ENCODE results near the gene KLHL22. TPM values are rescaled to one million over a fixed set of nuclear protein-coding genes. Genes with fewer than 3 reads are reported as not detected.

Gene KLHL22
- polyA plus RNA-seq, 4 donors: 29.4 to 33.1 (median 32.6) TPM

Other genes with a start within 250 kb of the KLHL22 start
- 1 to 10 TPM; 5.0 to 9.0 (median 6.1) TPM for gene RTN4R, start 227.5 kb downstream of the KLHL22 start, polyA plus RNA-seq (ENCODE audit: insufficient read length in 4 of 4)
- 10 to 100 TPM; 45.1 to 68.0 (median 52.9) TPM for gene DGCR6L, start 175.7 kb downstream of the KLHL22 start, polyA plus RNA-seq (ENCODE audit: insufficient read length in 4 of 4)
- gene ZNF74, start 101.6 kb downstream of the KLHL22 start, polyA plus RNA-seq (ENCODE audit: insufficient read length in 4 of 4): 10 to 100 TPM; 15.0 to 20.4 (median 15.9) TPM
- gene SCARF2, start 58.0 kb downstream of the KLHL22 start, polyA plus RNA-seq (ENCODE audit: insufficient read length in 4 of 4): 10 to 100 TPM; 16.3 to 25.5 (median 18.0) TPM
- 10 to 100 TPM; 38.6 to 49.3 (median 42.8) TPM for gene MED15, start 11.8 kb upstream of the KLHL22 start, polyA plus RNA-seq (ENCODE audit: insufficient read length in 4 of 4)

All from right renal pelvis (tissue), 4 donors.